OCI-LY7 (cell line): ENCODE data around the gene SMG6. TPM values are rescaled to one million over a fixed set of nuclear protein-coding genes. Genes with fewer than 3 reads are reported as not detected.

ENCODE experiments used
- BruUV-seq: library from RNA; stranded (reverse); fragments of 400-500 nt; replicated peaks from 2 replicates; lab custom pipeline; 2021; lab: Mats Ljungman, UMichigan
- CTCF ChIA-PET: fragments of 300-600 bp; sonication (Branson Sonifier 250); formaldehyde crosslinking; loops from one replicate; lab custom pipeline; 2022; ENCODE audit warnings: antibody characterized with exemption; ENCODE audit not compliant: unreplicated experiment; lab: Charles Lee
- POLR2A ChIA-PET: fragments of 300-600 bp; sonication (Branson Sonifier 250); formaldehyde crosslinking; loops from one replicate; lab custom pipeline; 2022; ENCODE audit warnings: antibody characterized with exemption; lab: Charles Lee
- DNase-seq: peaks from one replicate; pipeline ENCODE4 v3.0.0-alpha.2; 2015; ENCODE audit warnings: low spot score
- H2AFZ ChIP-seq: fragments of 200-600 bp; sonication (generic), shearing (Covaris generic); 2 replicates; pipeline ENCODE4 v1.6.1; 2014; ENCODE audit warnings: mild to moderate bottlenecking, antibody characterized with exemption, low read length, moderate library complexity
- H3K27ac ChIP-seq: fragments of 200-600 bp; sonication (generic); 2 replicates; pipeline ENCODE4 v1.5.1; 2014; ENCODE audit warnings: mixed run types, low read depth, mild to moderate bottlenecking, moderate library complexity, low read length, inconsistent platforms; ENCODE audit not compliant: poor library complexity, severe bottlenecking
- H3K36me3 ChIP-seq: fragments of 200-600 bp; sonication (generic); 2 replicates; pipeline ENCODE4 v1.6.1; 2014; ENCODE audit warnings: mild to moderate bottlenecking, antibody characterized with exemption, low read length, moderate library complexity, mixed read lengths; ENCODE audit not compliant: insufficient read depth
- H3K4me1 ChIP-seq: fragments of 200-600 bp; sonication (generic); 2 replicates; pipeline ENCODE4 v1.5.1; 2014; ENCODE audit warnings: mild to moderate bottlenecking, low read length; ENCODE audit not compliant: insufficient read depth, poor library complexity, severe bottlenecking
- H3K4me2 ChIP-seq: fragments of 200-600 bp; sonication (generic); 2 replicates; pipeline ENCODE4 v1.6.1; 2014; ENCODE audit warnings: mild to moderate bottlenecking, low read length
- H3K4me3 ChIP-seq: fragments of 200-600 bp; sonication (generic); 2 replicates; pipeline ENCODE4 v1.5.1; 2014; ENCODE audit warnings: mild to moderate bottlenecking, low read depth, low read length; ENCODE audit not compliant: poor library complexity, severe bottlenecking
- H3K79me2 ChIP-seq: fragments of 200-600 bp; sonication (generic); 2 replicates; pipeline ENCODE4 v1.6.1; 2016; ENCODE audit warnings: low read depth, mild to moderate bottlenecking, low read length, moderate library complexity, mixed read lengths; ENCODE audit not compliant: insufficient read depth
- H3K9me2 ChIP-seq: fragments of 200-600 bp; sonication (generic); 2 replicates; pipeline ENCODE4 v1.6.1; 2016; ENCODE audit warnings: mild to moderate bottlenecking, low read length, mixed read lengths; ENCODE audit not compliant: insufficient read depth
- H3K9me3 ChIP-seq: fragments of 200-600 bp; sonication (generic); 2 replicates; pipeline ENCODE4 v1.6.1; 2014; ENCODE audit warnings: mild to moderate bottlenecking, mixed run types, low read length, mixed read lengths
- H4K20me1 ChIP-seq: fragments of 200-600 bp; sonication (generic); 2 replicates; pipeline ENCODE4 v1.6.1; 2014; ENCODE audit warnings: mild to moderate bottlenecking, antibody characterized with exemption, low read length, moderate library complexity, mixed read lengths; ENCODE audit not compliant: insufficient read depth
- EZH2phosphoT487 ChIP-seq: fragments of 200-600 bp; sonication (generic); IDR thresholded peaks from 2 replicates; pipeline ENCODE4 v1.6.1; 2018; ENCODE audit warnings: low read depth, borderline replicate concordance, mild to moderate bottlenecking, mixed run types, antibody characterized with exemption, low read length, moderate library complexity, mixed read lengths
- intact Hi-C: fragments of 100-400 bp; cut with micrococcal nuclease; formaldehyde crosslinking; loops from one replicate; pipeline ENCODE4 v1.10.0; 2022; ENCODE audit not compliant: unreplicated experiment
- total RNA-seq, 2 experiments: library from RNA; depleted of rRNA in 1 of 2; stranded (reverse); fragments of >200 nt in 1 of 2; shearing (Covaris generic) in 1 of 2; gene quantifications; 2 replicates each; pipeline ENCODE4 v1.2.3, GENCODE V29; 2014 to 2022
- TF ChIP-seq, protein P1 (sequence below): fragments of 200-600 bp; sonication (generic); conservative IDR thresholded peaks from 2 replicates; pipeline ENCODE4 v1.5.1; 2014; ENCODE audit warnings: mild to moderate bottlenecking, antibody characterized with exemption, low read length, moderate library complexity, mixed read lengths

The SMG6 gene
- total RNA-seq, 2 experiments from 2014 or later = 12.5 to 17.8 TPM

DNA sequence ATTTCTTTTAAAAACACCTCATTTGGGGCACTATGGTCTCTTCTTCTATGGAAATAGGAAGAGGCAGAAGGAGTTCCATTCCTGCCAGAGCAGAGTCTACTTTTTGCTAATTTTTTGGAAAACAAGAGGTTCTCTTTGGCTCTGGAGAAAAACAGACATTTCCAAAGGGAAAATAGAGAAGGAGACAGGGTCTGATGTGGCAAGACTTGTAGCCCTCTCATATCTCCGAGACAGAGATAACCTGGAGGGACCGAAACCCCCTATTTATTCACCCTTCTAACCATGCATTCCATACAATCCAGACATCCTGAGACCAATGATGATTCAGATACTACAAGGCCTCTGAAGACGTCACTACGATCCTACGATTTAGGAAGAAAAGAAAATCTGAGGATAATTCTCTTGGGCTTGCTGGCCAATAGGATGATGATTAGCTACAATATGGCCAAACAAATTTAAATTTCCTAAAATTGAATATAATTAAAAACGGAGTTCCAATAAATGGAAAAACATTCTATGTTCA is 178.5 kb downstream of the SMG6 start:
- Histone ChIP-seq H4K20me1 (no peaks in the 10 kb centered on the region), H3K4me3 (no peak overlapping the region), H3K36me3 (no peaks in the 10 kb centered on the region), H3K4me2 (no peak overlapping the region), H2AFZ (no peak overlapping the region), H3K9me3 (no peaks in the 10 kb centered on the region), H3K4me1 (peaks cover 19% of the 10 kb centered on the region), H3K9me2 (no peaks in the 10 kb centered on the region), H3K79me2 (no peaks in the 10 kb centered on the region), H3K27ac (no peak overlapping the region)
- no peak for DNase-seq
- CTCF ChIA-PET = no interaction called here
- POLR2A ChIA-PET = no interaction called here
- no TSS peak for BruUV-seq
- intact Hi-C loops = no loop called here
- TF ChIP-seq, protein P1, sequence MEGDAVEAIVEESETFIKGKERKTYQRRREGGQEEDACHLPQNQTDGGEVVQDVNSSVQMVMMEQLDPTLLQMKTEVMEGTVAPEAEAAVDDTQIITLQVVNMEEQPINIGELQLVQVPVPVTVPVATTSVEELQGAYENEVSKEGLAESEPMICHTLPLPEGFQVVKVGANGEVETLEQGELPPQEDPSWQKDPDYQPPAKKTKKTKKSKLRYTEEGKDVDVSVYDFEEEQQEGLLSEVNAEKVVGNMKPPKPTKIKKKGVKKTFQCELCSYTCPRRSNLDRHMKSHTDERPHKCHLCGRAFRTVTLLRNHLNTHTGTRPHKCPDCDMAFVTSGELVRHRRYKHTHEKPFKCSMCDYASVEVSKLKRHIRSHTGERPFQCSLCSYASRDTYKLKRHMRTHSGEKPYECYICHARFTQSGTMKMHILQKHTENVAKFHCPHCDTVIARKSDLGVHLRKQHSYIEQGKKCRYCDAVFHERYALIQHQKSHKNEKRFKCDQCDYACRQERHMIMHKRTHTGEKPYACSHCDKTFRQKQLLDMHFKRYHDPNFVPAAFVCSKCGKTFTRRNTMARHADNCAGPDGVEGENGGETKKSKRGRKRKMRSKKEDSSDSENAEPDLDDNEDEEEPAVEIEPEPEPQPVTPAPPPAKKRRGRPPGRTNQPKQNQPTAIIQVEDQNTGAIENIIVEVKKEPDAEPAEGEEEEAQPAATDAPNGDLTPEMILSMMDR = no peak
- TF ChIP-seq EZH2phosphoT487 = no peak

DNA sequence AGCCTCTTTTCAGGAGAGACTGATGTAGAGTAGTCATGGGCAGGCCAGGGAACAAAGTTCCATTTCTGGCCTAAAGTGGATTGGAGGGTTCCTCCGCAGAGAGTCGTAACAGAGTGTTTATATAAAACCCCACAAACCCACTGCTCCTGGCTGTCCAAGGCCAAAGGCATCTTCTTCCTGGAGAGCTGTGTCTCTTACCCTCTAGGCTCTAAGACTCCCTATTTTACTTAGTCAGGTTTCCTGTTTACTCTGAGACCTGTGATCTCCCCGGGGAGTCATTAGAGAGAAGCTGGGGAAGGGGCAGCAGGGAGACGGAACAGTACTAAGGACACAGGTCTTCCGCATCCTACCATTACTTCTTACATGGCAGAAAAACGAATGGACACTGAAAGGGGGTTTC is 179.2 kb downstream of the SMG6 start:
- Histone ChIP-seq H3K4me1 (peaks cover 19% of the 10 kb centered on the region), H3K4me2 (no peak overlapping the region), H3K79me2 (no peaks in the 10 kb centered on the region), H3K4me3 (no peak overlapping the region), H4K20me1 (no peaks in the 10 kb centered on the region), H3K27ac (no peak overlapping the region), H2AFZ (no peak overlapping the region), H3K9me3 (no peaks in the 10 kb centered on the region), H3K36me3 (no peaks in the 10 kb centered on the region), H3K9me2 (no peaks in the 10 kb centered on the region)
- POLR2A ChIA-PET = no interaction called here
- intact Hi-C loops = no loop called here
- CTCF ChIA-PET = no interaction called here
- TF ChIP-seq, protein P1 = no peak
- no peak for TF ChIP-seq EZH2phosphoT487
- DNase-seq = no peak
- no TSS peak for BruUV-seq
